Upper lobe of left lung (tissue), 6 donors: Measurements from ENCODE around the gene MAGI2. TPM values are rescaled to one million over a fixed set of nuclear protein-coding genes. Genes with fewer than 3 reads are reported as not detected.

ENCODE experiments used
- ATAC-seq, 2 donors: fragments of 200-7000 bp; cut with Tn5 transposase; one replicate each; pipeline ENCODE4 v1.9.1; 2022; ENCODE audit warnings: mild to moderate bottlenecking in 2 of 2, moderate library complexity in 2 of 2; ENCODE audit not compliant: low FRiP score in 2 of 2
- DNase-seq, 2 donors: peaks; one replicate each; pipeline ENCODE4 v3.0.0-alpha.2; 2019 to 2020
- H3K27ac ChIP-seq, 4 donors: fragments of 200-600 bp; sonication (generic); one replicate each; pipeline ENCODE4 v1.5.1; 2016 to 2019
- H3K27me3 ChIP-seq, 4 donors: fragments of 200-600 bp; sonication (generic); one replicate each; pipeline ENCODE4 v1.5.1; 2017 to 2019
- H3K36me3 ChIP-seq, 4 donors: fragments of 200-600 bp; sonication (generic); one replicate each; pipeline ENCODE4 v1.5.1; 2016 to 2019
- H3K4me1 ChIP-seq, 4 donors: fragments of 200-600 bp; sonication (generic); one replicate each; pipeline ENCODE4 v1.5.1; 2018 to 2019
- H3K4me3 ChIP-seq, 4 donors: fragments of 200-600 bp; sonication (generic); one replicate each; pipeline ENCODE4 v1.5.1; 2017 to 2019; ENCODE audit warnings: mild to moderate bottlenecking in 2 of 4, moderate library complexity in 1 of 4
- H3K9me3 ChIP-seq, 4 donors: fragments of 200-600 bp; sonication (generic); one replicate each; pipeline ENCODE4 v1.5.1; 2018 to 2019
- EP300 ChIP-seq, 4 donors: sonication (generic); formaldehyde crosslinking; IDR thresholded peaks; one replicate each; pipeline ENCODE4 v1.5.1; 2017; ENCODE audit warnings: antibody characterized with exemption in 4 of 4, control low read depth in 2 of 4
- POLR2A ChIP-seq, 4 donors: fragments of 450-650 bp; IDR thresholded peaks; one replicate each; pipeline ENCODE4 v1.5.1; 2016 to 2017; ENCODE audit warnings: antibody characterized with exemption in 4 of 4, mild to moderate bottlenecking in 2 of 4
- POLR2AphosphoS5 ChIP-seq, 2 donors: sonication (generic); formaldehyde crosslinking; IDR thresholded peaks; one replicate each; pipeline ENCODE4 v1.5.1; 2017; ENCODE audit warnings: antibody characterized with exemption in 2 of 2
- WGBS, 2 donors: methylation state at CpG; one replicate each; pipeline ENCODE4 v1.1.5; 2017 to 2018; 5-methylcytosine and 5-hydroxymethylcytosine counted together
- total RNA-seq, 6 donors: library from RNA; depleted of rRNA in 4 of 6; stranded (reverse); fragments of >200 nt in 4 of 6; gene quantifications; one replicate each; pipeline versions ENCODE4 v1.1.0 to v1.2.1, GENCODE V29; 2016 to 2021
- TF ChIP-seq, protein P1 (sequence below), 6 experiments: fragments of 450-650 bp in 4 of 6; fragments of 200-600 bp in 2 of 6; sonication (generic) in 2 of 6; IDR thresholded peaks; one replicate each; pipeline ENCODE4 v1.5.1; 2016 to 2019; ENCODE audit warnings: antibody characterized with exemption in 6 of 6
- donor health status: DM: no; HTN: no; CAD: no; lungs with moderate emphysema.
- donor health status: DM: no; HTN: yes; CAD: no; lungs with severe emphysema.

The MAGI2 gene
- total RNA-seq, 6 donors from 2014 or later = 7.9 to 84.9 (median 11.8) TPM

DNA sequence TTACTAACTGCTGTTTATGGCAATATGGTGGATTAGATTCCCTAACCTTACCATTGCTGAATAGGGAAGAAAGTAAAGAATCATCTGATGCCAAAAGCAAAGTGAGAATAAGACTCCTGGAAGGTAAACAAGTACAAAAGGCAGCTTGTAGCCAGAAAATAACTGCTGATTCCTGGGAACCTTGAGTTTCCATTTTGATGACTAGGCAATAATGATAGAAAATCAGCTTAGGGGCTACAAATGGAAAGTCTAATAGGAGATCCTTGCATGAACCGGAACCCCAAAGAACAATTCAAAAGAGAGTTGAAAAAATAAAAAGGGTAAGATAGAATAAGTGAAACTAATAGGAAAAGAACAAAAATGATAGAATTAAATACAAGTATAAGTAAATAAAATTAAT, 1338.5 kb downstream of the MAGI2 start:
- WGBS, 2 donors = 98 to 100% methylated on average over 1 of the region's 1 CpG
- H3K4me1 ChIP-seq = no peaks in the 10 kb centered on the region
- H3K36me3 ChIP-seq = no peaks in the 10 kb centered on the region
- no peak overlapping the region for H3K4me3 ChIP-seq
- H3K27me3 ChIP-seq = no peaks in the 10 kb centered on the region
- ATAC-seq = no peak
- TF ChIP-seq EP300 (IDR thresholded peaks at IDR 0.05) (no peak), POLR2AphosphoS5 (IDR thresholded peaks at IDR 0.05) (no peak), POLR2A (IDR thresholded peaks at IDR 0.05) (no peak)
- TF ChIP-seq, protein P1, sequence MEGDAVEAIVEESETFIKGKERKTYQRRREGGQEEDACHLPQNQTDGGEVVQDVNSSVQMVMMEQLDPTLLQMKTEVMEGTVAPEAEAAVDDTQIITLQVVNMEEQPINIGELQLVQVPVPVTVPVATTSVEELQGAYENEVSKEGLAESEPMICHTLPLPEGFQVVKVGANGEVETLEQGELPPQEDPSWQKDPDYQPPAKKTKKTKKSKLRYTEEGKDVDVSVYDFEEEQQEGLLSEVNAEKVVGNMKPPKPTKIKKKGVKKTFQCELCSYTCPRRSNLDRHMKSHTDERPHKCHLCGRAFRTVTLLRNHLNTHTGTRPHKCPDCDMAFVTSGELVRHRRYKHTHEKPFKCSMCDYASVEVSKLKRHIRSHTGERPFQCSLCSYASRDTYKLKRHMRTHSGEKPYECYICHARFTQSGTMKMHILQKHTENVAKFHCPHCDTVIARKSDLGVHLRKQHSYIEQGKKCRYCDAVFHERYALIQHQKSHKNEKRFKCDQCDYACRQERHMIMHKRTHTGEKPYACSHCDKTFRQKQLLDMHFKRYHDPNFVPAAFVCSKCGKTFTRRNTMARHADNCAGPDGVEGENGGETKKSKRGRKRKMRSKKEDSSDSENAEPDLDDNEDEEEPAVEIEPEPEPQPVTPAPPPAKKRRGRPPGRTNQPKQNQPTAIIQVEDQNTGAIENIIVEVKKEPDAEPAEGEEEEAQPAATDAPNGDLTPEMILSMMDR (IDR thresholded peaks at IDR 0.05) = no peak
- DNase-seq = no peak
- H3K27ac ChIP-seq = no peak overlapping the region
- H3K9me3 ChIP-seq = no peaks in the 10 kb centered on the region

DNA sequence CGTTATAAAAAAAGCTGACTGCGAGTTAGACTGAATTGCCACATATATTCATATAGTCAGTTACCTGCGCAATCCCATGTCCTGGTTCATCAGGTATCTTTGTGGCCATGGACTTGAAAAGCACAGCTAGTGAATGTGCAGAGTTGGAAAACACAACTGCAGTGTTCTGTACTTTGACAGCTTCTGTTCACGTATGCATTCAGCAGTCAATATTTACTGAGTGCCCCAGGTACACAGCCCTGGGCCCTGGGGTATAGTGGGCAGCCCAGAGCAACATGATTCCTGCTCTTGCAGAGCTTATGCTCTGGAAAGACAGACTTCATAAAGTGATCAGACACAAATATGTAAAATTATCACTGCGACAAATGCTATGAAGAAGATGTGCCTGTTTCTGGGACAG, 1341.0 kb downstream of the MAGI2 start:
- Histone ChIP-seq H3K4me1 (no peaks in the 10 kb centered on the region), H3K4me3 (no peak overlapping the region), H3K27me3 (no peaks in the 10 kb centered on the region), H3K27ac (no peak overlapping the region), H3K36me3 (no peaks in the 10 kb centered on the region), H3K9me3 (no peaks in the 10 kb centered on the region)
- 84 to 92% methylated on average over 5 of the region's 5 CpGs for WGBS, 2 donors
- ATAC-seq = no peak
- TF ChIP-seq, protein P1 (IDR thresholded peaks at IDR 0.05) = no peak
- TF ChIP-seq EP300 (IDR thresholded peaks at IDR 0.05) (no peak), POLR2A (IDR thresholded peaks at IDR 0.05) (no peak), POLR2AphosphoS5 (IDR thresholded peaks at IDR 0.05) (no peak)
- no peak for DNase-seq

DNA sequence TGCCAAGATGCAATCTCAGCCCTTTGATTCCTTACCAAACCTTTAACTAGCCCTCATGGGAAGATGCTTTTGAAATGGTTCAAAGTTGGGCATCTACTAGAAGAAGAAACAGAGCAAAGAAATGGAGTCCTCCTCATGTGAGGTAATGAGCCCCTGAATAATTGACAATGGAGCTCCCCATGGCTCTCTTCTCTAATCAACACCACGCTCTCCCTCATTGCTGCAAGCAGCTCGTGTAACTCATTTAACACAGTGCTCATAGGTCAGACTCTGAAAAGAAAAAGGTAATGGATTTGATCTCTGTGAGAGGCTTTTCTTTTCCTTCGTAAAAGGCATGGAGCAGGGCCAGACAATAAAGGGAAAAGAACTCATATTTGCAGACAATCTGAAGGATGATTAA, 1342.1 kb downstream of the MAGI2 start:
- H3K4me1 ChIP-seq = no peaks in the 10 kb centered on the region
- no peaks in the 10 kb centered on the region for H3K36me3 ChIP-seq
- H3K27me3 ChIP-seq = no peaks in the 10 kb centered on the region
- ATAC-seq (no peak), DNase-seq (no peak)
- H3K9me3 ChIP-seq = no peaks in the 10 kb centered on the region
- no peak overlapping the region for H3K27ac ChIP-seq
- no peak for TF ChIP-seq EP300 (IDR thresholded peaks at IDR 0.05)
- TF ChIP-seq POLR2A (IDR thresholded peaks at IDR 0.05) = no peak
- TF ChIP-seq, protein P1 (IDR thresholded peaks at IDR 0.05) = no peak
- no peak for TF ChIP-seq POLR2AphosphoS5 (IDR thresholded peaks at IDR 0.05)
- 62 to 70% methylated on average over 3 of the region's 3 CpGs for WGBS, 2 donors
- H3K4me3 ChIP-seq = no peak overlapping the region

DNA sequence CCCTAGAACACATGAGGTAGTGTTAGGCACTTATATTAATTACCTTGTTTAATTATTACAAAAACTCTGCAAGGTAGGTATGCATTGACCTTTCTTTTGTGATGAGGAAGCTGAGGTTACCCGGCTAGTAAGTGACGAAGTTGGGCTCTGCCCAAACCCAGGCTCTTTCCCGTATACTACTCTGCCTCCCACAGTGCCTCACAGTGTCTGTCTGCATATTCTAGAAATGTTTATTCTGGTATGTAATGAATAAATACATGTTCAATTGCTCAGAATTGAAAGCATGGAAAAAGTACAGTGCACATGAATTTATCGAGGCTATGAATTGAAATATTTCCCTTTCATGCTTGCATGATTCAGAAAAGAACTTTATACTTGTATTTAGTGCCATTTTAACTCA, 1350.0 kb downstream of the MAGI2 start:
- no peak overlapping the region for H3K27ac ChIP-seq
- ATAC-seq (no peak), DNase-seq (no peak)
- no peaks in the 10 kb centered on the region for H3K4me1 ChIP-seq
- no peaks in the 10 kb centered on the region for H3K9me3 ChIP-seq
- H3K36me3 ChIP-seq = no peaks in the 10 kb centered on the region
- no peaks in the 10 kb centered on the region for H3K27me3 ChIP-seq
- no peak overlapping the region for H3K4me3 ChIP-seq
- TF ChIP-seq POLR2AphosphoS5 (IDR thresholded peaks at IDR 0.05) (no peak), POLR2A (IDR thresholded peaks at IDR 0.05) (no peak), EP300 (IDR thresholded peaks at IDR 0.05) (no peak)
- TF ChIP-seq, protein P1 (IDR thresholded peaks at IDR 0.05) = no peak
- WGBS, 2 donors = 73 to 75% methylated on average over 4 of the region's 4 CpGs

DNA sequence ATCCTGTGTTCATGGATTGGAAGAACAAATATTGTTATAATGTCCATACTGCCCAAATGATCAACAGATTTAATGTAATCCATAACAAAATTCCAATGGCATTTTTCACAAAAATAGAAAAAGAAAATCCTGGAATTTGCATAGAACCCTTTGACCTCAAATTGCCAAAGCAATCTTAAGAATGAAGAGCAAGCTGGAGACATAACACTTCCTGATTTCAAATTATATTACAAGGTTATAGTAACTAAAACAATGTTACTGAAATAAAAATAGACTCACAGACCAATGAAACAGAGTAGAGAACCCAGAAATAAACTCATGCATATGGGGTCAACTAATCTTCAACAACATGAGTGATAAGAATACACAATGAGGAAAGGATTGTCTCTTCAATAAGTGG, 1352.4 kb downstream of the MAGI2 start:
- H3K36me3 ChIP-seq = no peaks in the 10 kb centered on the region
- H3K27ac ChIP-seq = no peak overlapping the region
- ATAC-seq (no peak), DNase-seq (no peak)
- TF ChIP-seq POLR2AphosphoS5 (IDR thresholded peaks at IDR 0.05) (no peak), EP300 (IDR thresholded peaks at IDR 0.05) (no peak), POLR2A (IDR thresholded peaks at IDR 0.05) (no peak)
- TF ChIP-seq, protein P1 (IDR thresholded peaks at IDR 0.05) = no peak
- H3K4me1 ChIP-seq = no peaks in the 10 kb centered on the region
- H3K27me3 ChIP-seq = no peaks in the 10 kb centered on the region
- no peak overlapping the region for H3K4me3 ChIP-seq
- H3K9me3 ChIP-seq = no peaks in the 10 kb centered on the region
